Natural killer cell (primary cell): ENCODE measurements around the gene ATP2B2. TPM values are rescaled to one million over a fixed set of nuclear protein-coding genes. Genes with fewer than 3 reads are reported as not detected.

Source experiments
- ATAC-seq, 3 donors: fragments of 150-1000 bp in 2 of 3; fragments of 200-7000 bp in 1 of 3; cut with Tn5 transposase; 1 replicate in 1 of 3; 2 replicates in 2 of 3; pipeline ENCODE4 v1.10.0; 2021; ENCODE audit warnings: mild to moderate bottlenecking in 2 of 3, moderate library complexity in 2 of 3
- DNase-seq, 2 donors: peaks; one replicate each; pipeline versions ENCODE4 v3.0.0 to v3.0.0-alpha.2; 2013 to 2021; ENCODE audit warnings: mixed read lengths in 1 of 2
- H3K27ac ChIP-seq: one replicate; pipeline ENCODE4 v1.5.1; 2013; ENCODE audit warnings: mild to moderate bottlenecking, low read length
- H3K27me3 ChIP-seq: one replicate; pipeline ENCODE4 v1.6.1; 2013; ENCODE audit warnings: low read length; ENCODE audit not compliant: control insufficient read depth, insufficient read depth
- H3K36me3 ChIP-seq: one replicate; pipeline ENCODE4 v1.6.1; 2013; ENCODE audit warnings: low read length; ENCODE audit not compliant: control insufficient read depth, insufficient read depth
- H3K4me1 ChIP-seq: one replicate; pipeline ENCODE4 v1.6.1; 2013; ENCODE audit warnings: low read length; ENCODE audit not compliant: control insufficient read depth, insufficient read depth
- H3K4me3 ChIP-seq: one replicate; pipeline ENCODE4 v1.5.1; 2013; ENCODE audit warnings: low read length
- H3K9me3 ChIP-seq: one replicate; pipeline ENCODE4 v1.6.1; 2013; ENCODE audit warnings: low read length; ENCODE audit not compliant: control insufficient read depth, insufficient read depth
- H3K27ac Mint-ChIP-seq, 2 donors: one replicate each; pipeline ENCODE4 v1.8.0; 2022; ENCODE audit warnings: mild to moderate bottlenecking in 2 of 2, mixed read lengths in 2 of 2, moderate library complexity in 1 of 2
- H3K27me3 Mint-ChIP-seq, 2 donors: one replicate each; pipeline ENCODE4 v1.8.0; 2022; ENCODE audit warnings: low read depth in 2 of 2, mixed read lengths in 2 of 2
- H3K36me3 Mint-ChIP-seq: one replicate; pipeline ENCODE4 v1.8.0; 2022; ENCODE audit warnings: mixed read lengths
- H3K4me1 Mint-ChIP-seq, 2 donors: one replicate each; pipeline ENCODE4 v1.8.0; 2022; ENCODE audit warnings: mixed read lengths in 2 of 2
- H3K4me3 Mint-ChIP-seq: one replicate; pipeline ENCODE4 v1.8.0; 2022; ENCODE audit warnings: mild to moderate bottlenecking, moderate library complexity, mixed read lengths
- H3K9me3 Mint-ChIP-seq, 2 donors: one replicate each; pipeline ENCODE4 v1.8.0; 2022; ENCODE audit warnings: mixed read lengths in 2 of 2
- WGBS: methylation state at CpG from one replicate; pipeline ENCODE4 v1.1.7; 2013; ENCODE audit warnings: missing lambda C conversion rate; ENCODE audit not compliant: insufficient coverage; 5-methylcytosine and 5-hydroxymethylcytosine counted together
- intact Hi-C: fragments of 100-400 bp; cut with micrococcal nuclease; formaldehyde crosslinking; loops from one replicate; pipeline ENCODE4 v1.14.2; 2022
- total RNA-seq, 4 donors: library from RNA; stranded (reverse); fragments of 120-200 nt in 1 of 4; gene quantifications; one replicate each; pipeline versions ENCODE4 v1.2.3 to v1.2.4, GENCODE V29; 2013 to 2022
- TF ChIP-seq, protein P1 (sequence below): fragments of 200-600 bp; IDR thresholded peaks from one replicate; pipeline ENCODE4 v1.8.0; 2022; ENCODE audit warnings: antibody characterized with exemption

ATP2B2 gene
- total RNA-seq, 3 donors from 2014 or later (not counting 1 experiment from before 2014, with no cell fraction given), result not detected

DNA sequence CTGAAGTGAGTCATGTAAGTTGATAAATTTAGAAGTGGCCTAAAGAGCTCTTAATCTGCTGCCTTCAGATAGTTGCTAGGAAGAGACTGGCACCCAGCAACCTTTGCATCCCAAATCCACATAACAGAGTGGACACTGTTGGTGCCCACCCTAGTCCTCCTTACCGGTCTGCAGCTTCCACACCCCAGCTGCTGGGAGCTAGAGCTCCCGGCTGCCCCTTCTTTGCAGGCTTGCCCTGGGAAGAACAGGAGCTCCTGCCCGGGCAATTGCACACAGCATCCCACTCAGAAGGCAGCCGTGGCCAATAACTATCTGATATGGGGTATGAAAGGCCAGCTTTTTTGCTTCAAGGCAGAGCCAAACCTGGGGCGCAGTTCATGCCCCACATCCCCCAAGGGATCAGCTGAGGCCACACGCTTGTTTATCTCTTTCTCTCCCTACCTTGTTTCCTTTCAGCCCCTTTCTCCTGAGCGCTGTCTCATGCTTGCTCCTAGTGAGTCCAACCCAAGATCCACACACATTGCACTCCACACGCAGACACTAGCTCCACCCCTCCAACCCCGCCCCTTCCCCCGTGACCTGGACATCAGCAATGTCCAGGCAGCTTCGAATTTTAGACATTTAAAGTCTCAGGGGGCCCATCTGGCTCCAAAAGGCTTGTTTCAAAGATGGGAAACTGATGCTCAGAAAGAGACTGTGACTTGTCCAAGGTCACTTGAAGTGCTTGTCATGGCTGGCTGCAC, 9.1 kb downstream of the ATP2B2 start:
- H3K27me3 Mint-ChIP-seq, result peaks cover 3 to 5% of the 10 kb centered on the region in 2 donors
- TF ChIP-seq, protein P1, sequence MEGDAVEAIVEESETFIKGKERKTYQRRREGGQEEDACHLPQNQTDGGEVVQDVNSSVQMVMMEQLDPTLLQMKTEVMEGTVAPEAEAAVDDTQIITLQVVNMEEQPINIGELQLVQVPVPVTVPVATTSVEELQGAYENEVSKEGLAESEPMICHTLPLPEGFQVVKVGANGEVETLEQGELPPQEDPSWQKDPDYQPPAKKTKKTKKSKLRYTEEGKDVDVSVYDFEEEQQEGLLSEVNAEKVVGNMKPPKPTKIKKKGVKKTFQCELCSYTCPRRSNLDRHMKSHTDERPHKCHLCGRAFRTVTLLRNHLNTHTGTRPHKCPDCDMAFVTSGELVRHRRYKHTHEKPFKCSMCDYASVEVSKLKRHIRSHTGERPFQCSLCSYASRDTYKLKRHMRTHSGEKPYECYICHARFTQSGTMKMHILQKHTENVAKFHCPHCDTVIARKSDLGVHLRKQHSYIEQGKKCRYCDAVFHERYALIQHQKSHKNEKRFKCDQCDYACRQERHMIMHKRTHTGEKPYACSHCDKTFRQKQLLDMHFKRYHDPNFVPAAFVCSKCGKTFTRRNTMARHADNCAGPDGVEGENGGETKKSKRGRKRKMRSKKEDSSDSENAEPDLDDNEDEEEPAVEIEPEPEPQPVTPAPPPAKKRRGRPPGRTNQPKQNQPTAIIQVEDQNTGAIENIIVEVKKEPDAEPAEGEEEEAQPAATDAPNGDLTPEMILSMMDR, result no peak
- no peaks in the 10 kb centered on the region for H3K4me1 Mint-ChIP-seq
- no peaks in the 10 kb centered on the region for H3K36me3 Mint-ChIP-seq
- intact Hi-C loops, result no loop called here
- no peak overlapping the region for H3K4me3 ChIP-seq
- no peak overlapping the region for H3K27ac Mint-ChIP-seq
- WGBS, result 69% methylated on average over 11 of the region's 11 CpGs
- H3K27me3 ChIP-seq, result no peaks in the 10 kb centered on the region
- H3K9me3 Mint-ChIP-seq, result no peaks in the 10 kb centered on the region
- H3K9me3 ChIP-seq, result no peaks in the 10 kb centered on the region
- H3K27ac ChIP-seq, result no peak overlapping the region
- DNase-seq, result no peak
- H3K4me1 ChIP-seq, result no peaks in the 10 kb centered on the region
- no peaks in the 10 kb centered on the region for H3K36me3 ChIP-seq
- no peak overlapping the region for H3K4me3 Mint-ChIP-seq
- ATAC-seq, result no peak

DNA sequence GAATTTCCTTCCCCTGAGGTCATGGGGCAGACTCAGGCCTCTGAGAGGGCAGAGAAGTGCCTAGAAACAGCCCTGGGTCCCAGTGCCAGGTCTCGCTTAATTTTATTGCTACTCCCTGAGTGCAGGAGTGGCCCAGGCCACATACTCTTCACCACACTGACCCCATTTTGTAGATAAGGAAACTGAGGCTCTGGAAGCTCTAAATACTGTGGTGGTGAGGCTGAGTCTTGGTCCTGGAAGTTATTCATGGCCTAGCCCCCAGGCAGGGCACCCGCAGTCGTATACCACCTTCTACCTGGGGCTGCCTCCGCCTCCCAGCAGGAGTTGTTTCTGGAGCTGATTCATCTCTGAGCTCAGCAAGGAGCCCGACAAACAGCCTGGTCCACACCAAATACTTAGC, 9.8 kb downstream of the ATP2B2 start:
- peaks cover 3 to 5% of the 10 kb centered on the region in 2 donors for H3K27me3 Mint-ChIP-seq
- no peaks in the 10 kb centered on the region for H3K9me3 Mint-ChIP-seq
- H3K36me3 Mint-ChIP-seq, result no peaks in the 10 kb centered on the region
- WGBS, result 77% methylated on average over 5 of the region's 5 CpGs
- no peak overlapping the region for H3K27ac ChIP-seq
- no peak overlapping the region for H3K27ac Mint-ChIP-seq
- no peaks in the 10 kb centered on the region for H3K36me3 ChIP-seq
- DNase-seq, result no peak
- H3K4me1 Mint-ChIP-seq, result no peaks in the 10 kb centered on the region
- no peak overlapping the region for H3K4me3 ChIP-seq
- no peaks in the 10 kb centered on the region for H3K4me1 ChIP-seq
- no peak for ATAC-seq
- no peaks in the 10 kb centered on the region for H3K27me3 ChIP-seq
- TF ChIP-seq, protein P1, result no peak
- intact Hi-C loops, result no loop called here
- H3K4me3 Mint-ChIP-seq, result no peak overlapping the region
- no peaks in the 10 kb centered on the region for H3K9me3 ChIP-seq

DNA sequence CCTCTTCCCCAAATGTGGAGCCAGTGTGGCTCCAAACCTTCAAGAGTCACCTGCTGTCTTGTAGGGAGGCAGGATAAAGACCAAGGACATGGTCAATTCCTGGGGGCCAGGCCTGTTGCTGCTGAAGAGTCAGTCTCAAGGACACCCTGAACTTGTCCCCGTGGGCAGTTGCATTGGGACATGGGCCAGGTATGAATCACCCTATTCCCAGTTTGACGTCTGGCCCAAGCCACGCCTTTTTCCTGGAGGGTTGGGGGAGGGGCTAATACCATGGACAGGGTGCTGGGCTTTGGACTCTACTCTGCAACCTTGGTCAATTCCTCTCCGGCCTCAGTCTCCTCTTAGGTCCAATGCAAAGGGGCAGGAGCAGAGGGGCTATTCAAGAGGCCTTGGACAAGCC, 10.4 kb downstream of the ATP2B2 start:
- no peaks in the 10 kb centered on the region for H3K4me1 ChIP-seq
- no peak overlapping the region for H3K27ac ChIP-seq
- ATAC-seq (no peak), DNase-seq (no peak)
- no peak overlapping the region for H3K4me3 Mint-ChIP-seq
- no peak overlapping the region for H3K27ac Mint-ChIP-seq
- TF ChIP-seq, protein P1, result no peak
- H3K27me3 Mint-ChIP-seq, result peaks cover 3 to 5% of the 10 kb centered on the region in 2 donors
- H3K4me3 ChIP-seq, result no peak overlapping the region
- WGBS, result 38% methylated on average over 4 of the region's 4 CpGs
- no peaks in the 10 kb centered on the region for H3K4me1 Mint-ChIP-seq
- H3K27me3 ChIP-seq, result no peaks in the 10 kb centered on the region
- no peaks in the 10 kb centered on the region for H3K9me3 ChIP-seq
- H3K36me3 Mint-ChIP-seq, result no peaks in the 10 kb centered on the region
- no peaks in the 10 kb centered on the region for H3K9me3 Mint-ChIP-seq
- intact Hi-C loops, result no loop called here
- no peaks in the 10 kb centered on the region for H3K36me3 ChIP-seq

DNA sequence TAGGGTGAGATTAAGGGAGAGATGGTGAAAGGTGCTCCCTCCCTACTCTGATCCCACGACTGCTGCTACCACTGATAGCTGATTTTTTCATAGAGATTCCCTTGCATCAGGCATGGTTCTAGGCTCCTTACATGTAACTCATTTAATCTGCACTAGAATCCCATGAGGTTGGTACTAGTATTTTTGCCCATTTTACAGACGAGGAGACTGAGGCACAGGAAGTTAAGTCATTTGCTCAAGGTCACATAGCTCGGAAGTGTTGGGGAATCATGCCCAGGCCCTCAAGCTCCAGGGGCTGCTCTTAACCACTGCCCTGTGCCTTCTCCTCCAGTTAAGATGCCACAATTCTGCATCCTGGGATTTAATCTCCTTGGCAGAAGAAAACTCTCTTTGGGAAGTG, 11.2 kb downstream of the ATP2B2 start:
- Histone ChIP-seq H3K4me1 (no peaks in the 10 kb centered on the region), H3K36me3 (no peaks in the 10 kb centered on the region), H3K27ac (no peak overlapping the region), H3K9me3 (no peaks in the 10 kb centered on the region), H3K27me3 (no peaks in the 10 kb centered on the region), H3K4me3 (no peak overlapping the region)
- TF ChIP-seq, protein P1, result no peak
- H3K4me1 Mint-ChIP-seq, result no peaks in the 10 kb centered on the region
- DNase-seq (no peak), ATAC-seq (no peak)
- peaks cover 3 to 5% of the 10 kb centered on the region in 2 donors for H3K27me3 Mint-ChIP-seq
- WGBS, result 51% methylated on average over 3 of the region's 3 CpGs
- intact Hi-C loops, result no loop called here
- no peaks in the 10 kb centered on the region for H3K36me3 Mint-ChIP-seq
- H3K9me3 Mint-ChIP-seq, result no peaks in the 10 kb centered on the region
- no peak overlapping the region for H3K4me3 Mint-ChIP-seq
- H3K27ac Mint-ChIP-seq, result no peak overlapping the region
